NCI-H146 (cell line): ENCODE results near the gene RTKN.
A peak's percentile ranks its signal among the peaks of the same experiment; 100 is the strongest.

ENCODE experiments used
- DNase-seq: peaks from one replicate; lab custom pipeline; 2025; lab: John Stamatoyannopoulos, UW

The RTKN gene

DNA sequence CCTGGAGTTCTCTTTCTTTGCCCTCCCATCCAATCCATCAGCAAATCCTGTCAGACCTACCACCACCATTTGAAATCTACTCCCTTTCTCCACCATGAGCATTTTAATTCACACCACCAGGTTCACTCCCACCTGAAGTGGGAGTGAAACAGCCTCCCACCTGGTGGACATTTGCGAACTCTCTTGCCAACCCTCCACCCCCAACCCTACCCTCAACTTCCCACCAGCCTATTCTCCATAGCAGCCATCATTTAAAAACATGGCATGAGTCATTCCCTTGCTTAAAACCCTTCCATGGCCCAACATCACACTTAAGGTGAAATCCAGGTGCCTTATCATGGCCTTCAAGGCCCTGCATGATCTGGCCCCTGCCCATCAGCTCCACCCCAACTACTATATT lies 3.5 kb downstream of the RTKN start:
- no peak for DNase-seq

DNA sequence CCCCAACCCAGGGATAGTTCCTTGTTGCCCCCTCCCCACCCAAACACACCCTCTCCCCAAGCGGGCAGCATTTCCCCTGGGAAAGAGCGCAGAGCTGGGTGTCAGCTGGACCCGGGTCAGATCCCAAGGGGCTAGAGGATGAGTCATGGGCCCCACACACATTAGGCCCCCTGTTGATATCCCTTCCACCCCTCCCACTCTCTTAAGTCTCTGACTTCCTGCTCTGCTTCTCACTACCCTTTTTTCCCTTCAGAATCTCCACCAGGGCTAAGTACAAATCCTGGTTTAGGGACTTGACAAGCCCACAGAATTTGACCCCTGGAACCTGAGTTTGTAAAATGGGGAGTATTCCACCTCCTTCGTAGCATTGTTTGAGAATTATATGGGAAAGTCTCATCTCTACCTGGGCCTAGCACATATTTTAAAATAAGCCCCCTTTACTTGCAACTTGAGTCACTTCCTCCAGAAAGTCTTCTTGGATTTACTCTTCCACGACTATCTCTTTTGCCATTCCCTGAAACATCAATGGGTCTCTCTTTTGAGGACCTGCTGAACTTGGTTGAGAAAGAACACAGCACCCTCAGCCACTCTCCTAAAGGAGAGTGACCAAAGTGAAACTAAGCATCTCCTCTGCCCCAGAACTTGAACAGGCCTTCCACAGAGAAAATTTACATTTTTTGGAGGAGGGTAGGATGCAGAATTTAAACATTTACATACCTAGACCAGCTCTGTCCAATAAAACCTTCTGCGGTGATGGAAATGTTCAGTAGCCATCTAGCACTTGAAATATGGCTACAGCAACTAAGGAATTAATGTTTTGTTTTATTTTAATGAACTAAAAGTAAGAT lies 4.7 kb downstream of the RTKN start:
- no peak for DNase-seq

DNA sequence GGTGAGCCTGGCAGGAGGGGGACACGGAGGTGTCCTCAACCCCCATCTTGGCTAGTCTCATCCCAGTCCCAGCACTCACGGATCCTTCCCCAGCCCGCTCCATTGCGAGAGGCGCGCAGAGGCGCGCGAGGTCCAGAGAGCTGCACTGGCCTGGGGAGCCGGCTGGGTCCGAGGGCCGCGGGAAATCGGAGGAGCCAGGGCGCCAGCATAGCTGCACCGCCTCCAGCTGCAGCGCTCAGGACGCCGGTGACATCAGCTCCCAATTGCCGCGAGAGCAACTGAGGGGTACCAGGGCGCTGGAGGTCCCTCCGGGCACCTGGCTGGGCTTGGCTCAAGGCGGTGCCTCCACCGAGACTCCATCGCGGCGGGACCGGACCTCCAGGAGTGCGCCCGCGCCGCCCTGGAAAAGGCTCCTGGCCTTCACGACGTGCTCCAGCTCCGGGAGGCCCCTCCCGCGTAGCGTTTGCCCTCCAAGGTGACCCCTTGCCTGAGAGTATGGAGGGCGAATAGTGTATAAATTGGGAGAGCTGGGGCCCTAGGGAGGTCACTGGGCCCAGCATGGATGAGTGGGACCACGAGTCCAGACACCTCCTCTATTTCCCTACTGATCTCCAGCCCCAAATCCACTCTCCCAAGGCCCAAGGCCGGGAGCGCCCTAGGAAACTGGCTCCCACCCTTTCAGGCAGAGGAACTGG lies 5.5 kb downstream of the RTKN start:
- DNase-seq: no peak

DNA sequence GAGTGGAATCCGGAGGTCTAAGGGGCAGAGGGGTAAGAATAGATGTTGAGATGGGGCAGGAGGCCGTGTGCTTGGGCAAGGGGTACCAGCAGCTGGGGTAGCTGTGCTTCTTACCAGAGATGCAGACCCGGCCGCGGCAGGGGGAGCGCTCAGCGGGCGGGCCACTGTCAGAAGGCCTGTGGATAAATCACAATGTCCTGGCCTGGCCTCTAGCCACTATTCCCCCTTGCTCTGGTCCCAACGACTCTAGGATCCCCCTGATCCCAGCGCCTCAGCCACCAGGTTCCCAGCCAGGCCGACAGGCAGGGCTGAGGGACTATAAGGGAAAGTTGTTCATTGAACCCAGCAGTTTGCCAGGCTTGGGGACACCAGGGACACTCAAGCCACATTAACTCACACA lies 11.2 kb downstream of the RTKN start:
- DNase-seq: no peak

DNA sequence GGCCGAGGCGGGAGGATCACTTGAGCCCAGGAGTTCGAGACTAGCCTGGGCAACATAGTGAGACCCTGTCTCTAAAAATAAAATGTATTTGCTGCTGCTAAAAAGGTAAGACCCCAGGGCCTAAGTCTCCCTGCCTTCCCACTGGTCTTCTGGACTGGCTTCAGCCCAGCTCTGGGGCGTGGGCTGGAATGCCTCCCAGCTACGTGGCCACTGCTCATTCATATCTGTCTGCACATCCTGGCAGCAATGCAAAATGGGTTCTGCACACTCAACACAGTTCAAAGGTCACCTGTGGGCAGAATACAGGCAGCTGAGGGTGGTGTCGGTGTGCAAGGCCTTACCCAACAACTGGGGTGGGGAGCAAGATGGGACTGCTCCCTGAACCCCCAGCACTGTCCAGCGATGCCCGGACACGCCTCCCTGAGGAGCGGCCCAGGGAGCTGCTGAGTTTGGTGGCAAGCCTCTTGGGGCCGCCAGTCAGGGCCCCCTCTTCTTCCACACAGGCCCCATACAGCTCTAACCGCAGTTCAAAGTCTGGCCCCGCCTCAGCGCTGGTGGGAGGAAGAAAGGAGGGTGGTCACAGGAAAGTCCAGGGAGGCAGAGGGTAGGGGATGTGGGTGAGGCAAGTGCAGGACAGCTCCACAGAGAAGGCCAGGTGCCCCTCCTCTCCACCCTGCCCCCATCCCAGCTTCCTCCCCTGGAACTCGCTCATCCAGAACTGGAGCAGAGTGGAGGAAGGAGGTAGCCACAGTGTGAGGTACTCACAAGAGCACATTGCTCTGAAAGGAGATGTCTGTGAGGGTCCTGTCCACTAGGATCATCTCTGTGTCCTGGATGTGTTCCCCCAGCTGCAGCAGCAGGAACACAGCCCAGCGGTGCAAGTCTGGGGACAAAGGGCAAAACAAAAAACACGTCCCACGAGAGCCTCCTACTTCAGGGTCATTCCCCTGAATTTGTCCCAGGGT lies 12.0 kb downstream of the RTKN start:
- DNase-seq: no peak

DNA sequence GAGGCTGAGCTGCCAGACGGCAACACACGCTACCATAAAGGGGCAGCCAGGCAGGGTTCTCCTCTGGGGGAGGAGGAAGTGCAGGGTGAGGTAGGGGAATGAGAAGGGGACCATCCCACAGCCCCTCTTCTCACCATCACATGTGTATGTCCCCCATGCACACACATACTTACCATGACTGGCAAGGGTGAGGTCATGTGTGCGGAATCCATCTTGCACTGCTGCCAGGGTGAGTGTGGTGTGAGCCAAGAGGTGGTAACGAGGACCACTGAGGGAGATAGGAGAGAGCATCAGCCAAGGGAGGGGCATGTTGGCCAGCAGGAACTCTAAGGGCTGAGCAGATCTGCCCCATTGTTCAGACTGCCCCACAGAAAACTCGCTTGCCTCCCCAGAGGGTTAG lies 13.1 kb downstream of the RTKN start:
- no peak for DNase-seq

DNA sequence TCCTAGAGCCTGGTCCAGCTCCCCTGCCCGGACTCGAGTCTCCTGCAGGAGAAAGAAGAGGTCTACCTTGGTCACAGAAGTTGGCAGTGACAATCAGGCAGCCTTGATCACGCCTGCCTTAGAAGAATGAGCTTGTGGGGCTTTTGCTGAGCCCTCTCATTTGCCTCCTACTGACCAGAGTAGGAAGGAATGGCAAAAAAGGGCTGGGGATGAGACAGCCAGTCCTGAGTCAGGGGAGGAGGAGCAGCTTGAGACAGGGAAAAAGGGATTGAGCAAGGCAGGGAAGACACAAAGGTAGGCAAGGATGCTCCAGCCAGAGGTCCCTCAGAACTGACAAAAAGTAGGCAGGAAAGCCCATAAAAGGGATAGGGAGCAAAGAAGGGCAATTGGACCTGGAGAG lies 14.2 kb downstream of the RTKN start:
- DNase-seq: no peak

DNA sequence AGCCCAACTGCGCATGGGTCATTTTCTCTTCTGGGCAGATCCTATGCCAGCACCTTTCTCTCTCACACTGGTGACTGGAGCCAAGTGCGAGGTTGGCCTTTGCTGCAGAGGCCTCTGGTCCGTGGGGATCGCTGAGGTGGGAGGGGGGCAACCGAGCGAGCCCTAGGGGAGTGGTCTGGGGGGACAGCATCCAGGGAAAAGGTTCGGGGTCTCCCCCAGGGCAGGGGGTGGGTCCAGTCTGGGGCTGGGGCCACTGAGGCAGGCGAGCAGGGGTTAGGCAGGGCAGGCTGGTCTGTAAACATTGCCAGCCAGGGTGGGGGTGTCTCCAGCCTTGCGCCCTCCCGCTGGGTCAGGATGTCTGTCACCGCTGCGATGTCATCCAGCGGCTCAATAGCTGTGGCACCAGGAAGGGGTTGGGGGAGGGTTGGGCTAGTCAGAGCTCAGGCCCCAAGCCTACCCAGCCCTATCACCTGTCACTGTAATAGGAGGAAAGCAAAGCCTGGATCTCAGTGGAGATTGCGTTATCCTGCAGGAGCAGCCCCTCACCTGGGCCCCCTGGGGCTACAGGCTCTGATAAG lies 15.5 kb downstream of the RTKN start:
- no peak for DNase-seq

DNA sequence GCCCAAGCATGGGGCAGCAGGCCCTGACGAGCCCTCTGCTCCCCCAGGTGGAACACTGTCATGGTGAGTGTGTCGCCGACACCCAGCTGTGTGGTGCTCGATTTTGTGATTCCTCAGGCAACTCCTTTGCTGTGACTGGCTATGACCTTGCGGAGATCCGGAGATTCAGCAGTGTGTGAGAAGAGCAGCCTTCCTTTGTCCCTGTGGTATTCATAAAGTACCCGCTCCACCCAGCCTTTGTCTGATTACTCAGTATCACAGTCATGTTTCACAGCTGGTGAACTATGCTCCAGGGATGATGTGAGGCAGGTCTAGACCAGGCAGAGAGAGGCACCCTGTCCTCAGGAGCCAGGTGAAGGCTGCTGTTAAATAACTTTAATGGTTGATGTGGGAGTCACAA lies 16.2 kb downstream of the RTKN start:
- DNase-seq: no peak

DNA sequence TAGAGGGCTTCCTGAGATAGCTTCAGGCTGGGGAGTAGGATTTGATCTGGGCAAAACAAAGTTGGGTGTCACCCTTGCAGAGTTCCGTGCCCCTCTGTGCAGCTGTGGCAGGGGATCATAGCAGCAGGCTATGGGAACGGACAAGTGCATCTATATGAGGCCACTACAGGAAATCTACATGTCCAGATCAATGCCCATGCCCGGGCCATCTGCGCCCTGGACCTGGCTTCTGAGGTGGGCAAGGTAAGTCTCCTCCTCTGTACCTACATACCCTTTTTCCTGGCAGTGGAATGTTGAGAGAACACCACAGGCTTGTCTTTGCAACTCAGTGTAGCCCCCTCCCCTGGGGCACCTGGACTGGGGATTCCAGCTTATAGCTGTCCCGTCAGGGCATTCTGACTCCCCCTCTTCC lies 16.7 kb downstream of the RTKN start:
- no peak for DNase-seq

DNA sequence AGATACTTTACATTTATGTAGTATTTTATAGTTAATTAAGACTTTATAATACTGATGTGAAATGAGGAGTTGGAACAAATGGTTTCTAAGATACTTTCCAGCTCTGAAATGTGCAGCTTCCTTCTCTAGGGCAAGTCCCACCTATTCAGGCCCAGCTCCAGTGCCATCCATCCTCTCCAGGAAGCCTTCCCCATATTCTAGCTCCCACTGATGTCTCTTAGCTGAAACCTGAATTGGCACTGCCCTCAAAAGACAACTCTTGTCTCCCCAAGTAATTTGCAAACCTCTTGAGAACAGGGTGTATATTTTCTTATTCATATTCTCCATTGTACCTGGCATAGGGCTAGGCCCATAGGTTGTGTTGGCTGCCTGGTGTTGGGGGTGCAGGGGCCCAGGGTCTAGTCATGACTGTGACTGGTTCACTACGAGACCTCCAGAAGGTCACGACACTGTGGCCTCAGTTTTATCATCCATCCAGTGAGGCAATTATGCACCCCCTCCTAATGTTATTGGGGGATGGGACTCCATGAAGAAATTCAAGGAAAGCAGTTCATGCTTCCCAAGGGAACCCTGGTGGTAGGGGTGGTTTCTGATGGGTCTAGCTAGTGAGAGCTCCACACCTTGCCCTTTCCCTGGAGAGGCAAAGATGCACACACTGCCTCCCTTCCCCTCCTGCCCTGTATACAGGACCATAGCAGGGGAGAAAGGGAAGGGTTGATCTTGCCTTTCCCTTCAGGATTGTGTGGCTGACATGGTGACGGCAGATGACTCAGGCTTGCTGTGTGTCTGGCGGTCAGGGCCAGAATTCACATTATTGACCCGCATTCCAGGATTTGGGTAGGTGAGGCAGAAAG lies 17.4 kb downstream of the RTKN start:
- no peak for DNase-seq

DNA sequence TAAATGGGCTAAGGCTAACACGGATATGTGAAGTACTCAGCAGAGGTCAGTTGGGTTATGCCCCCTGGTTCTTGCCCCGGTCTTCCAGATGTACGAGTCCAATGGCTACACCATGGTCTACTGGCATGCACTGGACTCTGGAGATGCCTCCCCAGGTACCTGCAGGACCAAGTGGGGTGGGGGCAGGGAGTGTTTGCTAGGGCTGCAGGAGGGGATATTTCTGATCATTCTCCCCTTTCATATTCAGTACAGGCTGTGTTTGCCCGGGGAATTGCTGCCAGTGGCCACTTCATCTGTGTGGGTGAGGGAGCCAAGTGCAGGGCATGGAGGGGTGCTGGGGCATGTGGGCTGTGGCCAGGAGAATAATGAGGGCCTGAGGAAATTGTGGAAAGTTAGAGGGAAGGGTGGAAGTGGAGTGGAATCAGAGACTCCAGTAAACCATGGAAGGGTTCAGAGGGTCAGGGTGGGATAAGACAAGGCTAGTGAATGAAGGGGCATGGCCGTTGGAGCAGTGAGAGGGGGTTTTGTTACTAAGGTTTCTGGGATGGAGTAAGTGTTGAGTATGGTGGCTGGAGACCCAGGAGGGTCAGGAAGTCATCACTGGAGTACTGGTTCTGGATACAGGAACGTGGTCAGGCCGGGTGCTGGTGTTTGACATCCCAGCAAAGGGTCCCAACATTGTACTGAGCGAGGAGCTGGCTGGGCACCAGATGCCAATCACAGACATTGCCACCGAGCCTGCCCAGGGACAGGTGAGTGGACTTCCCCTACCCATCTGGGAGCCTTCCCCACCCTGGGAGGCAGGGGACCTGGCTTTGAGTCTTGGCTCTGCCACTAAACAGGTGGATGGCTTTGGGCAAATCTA lies 18.3 kb downstream of the RTKN start:
- DNase-seq: no peak

DNA sequence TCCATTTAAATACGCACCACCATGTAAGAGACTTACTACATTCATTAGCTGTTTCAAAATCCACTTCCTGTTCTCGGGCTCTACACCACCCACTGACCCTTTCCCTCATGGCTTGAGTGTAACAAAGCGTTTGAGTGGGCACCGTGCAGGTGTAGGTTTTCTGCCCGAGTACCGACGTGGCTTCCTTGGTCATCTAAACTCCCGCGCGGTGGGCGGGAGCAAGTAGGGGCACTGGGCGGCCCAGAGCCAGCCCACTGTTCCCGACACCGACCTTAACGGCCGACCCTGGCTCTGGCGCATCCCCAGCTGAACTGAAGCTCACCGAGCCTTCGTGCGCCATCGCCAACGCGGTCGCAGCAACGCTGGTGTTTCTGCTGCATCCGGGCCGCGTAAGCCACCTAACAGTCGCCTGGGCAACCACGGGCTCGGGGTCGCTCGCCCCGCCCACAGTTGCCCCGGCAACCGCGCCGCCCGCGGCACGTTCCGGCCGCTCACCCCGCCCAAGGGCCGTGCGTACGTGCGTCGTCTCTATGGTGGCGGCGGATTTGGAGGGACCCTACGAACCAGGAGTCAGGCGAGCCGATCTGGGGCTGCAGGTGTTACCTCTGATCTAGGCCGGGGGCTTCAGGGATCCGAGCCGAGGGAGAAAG lies 20.4 kb downstream of the RTKN start, which contains the start of the genes C2orf81 and WDR54:
Gene C2orf81, minus strand, starts transcription at position 399 of the 650 bp plus-strand sequence. Its CDS starts 59 bp downstream, at position 340.
Gene WDR54, plus strand, starts transcription at position 510 of the 650 bp plus-strand sequence. CDS start 424 bp downstream, outside the sequence.
- DNase-seq: peak; percentile 96

DNA sequence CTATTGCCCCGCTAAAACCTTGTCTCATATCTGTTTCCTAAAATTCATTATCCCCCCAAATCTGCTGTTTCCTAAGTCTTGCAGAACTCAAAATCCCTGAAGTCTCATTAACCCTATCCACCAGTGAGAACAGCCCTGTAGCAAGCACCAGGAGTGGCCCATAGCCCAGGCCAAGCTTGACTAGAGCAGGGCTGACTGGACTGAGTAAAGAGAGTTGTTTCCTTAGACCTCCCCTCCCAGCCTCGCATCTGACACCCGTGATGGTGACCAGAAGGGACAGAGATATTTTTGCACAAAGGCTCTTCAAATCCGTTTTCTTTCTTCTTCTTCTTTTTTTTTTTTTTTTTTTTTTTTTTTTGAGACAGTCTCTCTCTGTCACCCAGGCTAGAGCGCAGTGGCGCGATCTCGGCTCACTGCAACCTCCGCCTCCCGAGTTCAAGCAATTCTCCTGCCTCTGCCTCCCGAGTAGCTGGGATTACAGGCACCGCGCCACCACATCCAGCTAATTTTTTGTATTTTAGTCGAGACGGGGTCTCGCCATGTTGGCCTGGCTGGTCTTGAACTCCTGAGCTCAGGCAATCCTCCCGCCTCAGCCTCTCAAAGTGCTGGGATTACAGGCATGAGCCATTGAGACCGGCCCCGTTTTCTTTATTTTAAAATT lies 21.2 kb downstream of the RTKN start:
- DNase-seq: peak; percentile 18

DNA sequence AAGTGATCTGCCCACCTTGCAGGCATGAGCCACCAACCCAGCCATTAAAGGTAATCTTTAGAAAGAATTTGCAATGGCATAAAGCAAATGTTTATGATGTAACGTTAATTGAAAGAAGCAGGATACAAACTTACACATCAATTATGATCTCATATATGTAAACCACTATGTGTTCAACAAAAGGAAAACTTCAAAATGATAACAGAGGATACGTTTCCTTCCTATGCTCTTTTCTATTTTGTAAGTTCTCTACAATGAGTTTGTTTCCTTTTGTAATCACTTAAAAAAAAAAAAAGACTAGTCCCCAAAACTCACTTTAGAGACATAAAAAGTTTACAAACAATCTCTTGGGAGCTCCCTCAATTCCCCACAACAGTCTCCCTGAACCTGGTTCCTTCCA lies 21.7 kb downstream of the RTKN start:
- no peak for DNase-seq

DNA sequence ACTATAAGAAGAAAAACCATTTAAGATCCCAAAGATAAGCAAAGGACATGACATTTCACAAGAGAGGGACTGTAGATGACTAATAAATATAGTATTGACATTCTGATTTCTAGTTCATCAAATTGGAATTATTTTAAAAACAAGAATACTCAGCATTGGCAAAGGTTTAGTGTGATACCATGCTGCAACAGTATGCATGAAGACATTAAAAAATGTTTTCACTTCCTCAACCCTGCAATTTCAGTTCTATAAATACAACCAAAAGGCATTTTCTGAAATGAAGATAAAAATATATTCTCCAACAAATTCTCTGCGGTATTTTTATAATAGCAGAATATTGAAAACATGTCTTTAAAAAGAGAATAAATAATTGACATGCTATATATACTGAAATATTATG lies 22.4 kb downstream of the RTKN start:
- DNase-seq: no peak

DNA sequence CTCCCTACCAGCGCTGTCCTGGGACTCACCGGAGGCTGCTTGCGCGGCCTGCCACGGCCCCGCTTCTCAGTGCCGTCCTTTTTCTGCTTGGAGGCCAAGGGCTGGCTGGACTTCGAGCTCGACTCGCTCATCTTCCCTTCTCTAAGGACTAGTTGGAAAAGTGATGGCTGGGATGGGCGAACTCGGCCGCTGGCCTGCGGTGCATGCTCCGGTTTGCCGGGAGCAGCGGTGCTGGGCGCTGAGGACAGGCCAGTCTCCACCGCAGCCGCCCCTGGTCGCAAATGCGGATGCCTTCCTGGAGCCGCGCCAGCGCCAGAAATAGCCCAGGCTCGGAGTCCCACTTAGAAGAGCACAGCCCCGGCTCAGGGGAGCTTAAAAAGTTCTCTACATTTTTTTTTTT lies 23.4 kb downstream of the RTKN start:
- DNase-seq: no peak

DNA sequence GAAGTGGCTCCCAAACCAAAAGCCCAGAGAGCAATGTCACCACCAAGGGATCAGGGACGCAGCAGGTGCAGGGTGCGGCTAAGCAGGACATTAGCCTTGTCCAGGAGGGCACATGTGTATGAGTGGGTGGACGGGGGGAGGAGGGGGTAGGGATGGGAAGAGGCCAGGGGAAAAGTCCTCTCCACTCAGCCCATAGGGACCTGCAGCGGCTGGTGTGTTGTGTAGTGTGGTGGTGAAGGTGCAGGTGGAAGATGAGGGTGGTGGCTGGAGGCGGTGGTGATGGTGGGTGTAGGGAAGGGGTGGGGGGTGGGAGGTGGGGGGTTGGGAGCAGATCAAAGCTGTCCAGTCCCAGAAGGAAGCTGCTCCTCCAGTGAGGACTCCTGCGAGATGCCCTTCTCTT lies 24.0 kb downstream of the RTKN start:
- no peak for DNase-seq

DNA sequence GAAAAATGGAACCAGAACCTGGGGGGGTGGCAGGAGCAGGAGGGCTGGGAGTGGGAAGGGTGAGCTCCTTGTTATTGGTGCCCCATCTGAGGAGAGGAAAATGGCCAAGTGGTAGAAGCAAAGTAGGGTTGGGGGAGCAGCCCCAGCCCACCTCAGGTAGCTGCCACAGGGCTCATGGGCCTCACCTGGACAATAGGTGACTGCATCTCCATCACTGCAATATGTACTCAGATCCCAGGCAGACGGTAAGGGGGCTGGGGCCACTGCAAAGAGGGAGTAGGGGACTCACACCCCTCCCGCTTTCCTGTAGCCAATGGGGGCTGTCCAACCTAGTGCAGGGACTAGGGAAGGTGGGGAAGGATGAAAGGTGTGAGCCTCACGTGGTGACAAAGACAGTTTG lies 24.5 kb downstream of the RTKN start:
- DNase-seq: no peak
